Activated CD4-positive, alpha-beta T cell treated with anti-CD3 and anti-CD28 coated beads for 36 hours (primary cell): ENCODE measurements around the gene TUBB4B. TPM values are rescaled to one million over a fixed set of nuclear protein-coding genes. Genes with fewer than 3 reads are reported as not detected.
A peak's percentile ranks its signal among the peaks of the same experiment; 100 is the strongest.

Experiments
- ATAC-seq: fragments of 200-7000 bp; cut with Tn5 transposase; one replicate; pipeline ENCODE4 v1.10.0; 2021; ENCODE audit warnings: mild to moderate bottlenecking, moderate library complexity
- CTCF ChIA-PET: fragments of 350-600 bp; sonication (Branson Sonifier 250); formaldehyde crosslinking; loops from one replicate; lab custom pipeline; 2021; ENCODE audit warnings: antibody characterized with exemption; lab: Charles Lee
- POLR2A ChIA-PET: fragments of 350-600 bp; sonication (Branson Sonifier 250); formaldehyde crosslinking; loops from one replicate; lab custom pipeline; 2021; ENCODE audit warnings: antibody characterized with exemption, inconsistent platforms; lab: Charles Lee
- DNase-seq: peaks from one replicate; pipeline ENCODE4 v3.0.0-alpha.2; 2020
- H3K27ac Mint-ChIP-seq: one replicate; pipeline ENCODE4 v1.8.0; 2021; ENCODE audit warnings: mixed read lengths
- H3K27me3 Mint-ChIP-seq: one replicate; pipeline ENCODE4 v1.8.0; 2021; ENCODE audit warnings: mixed read lengths
- H3K36me3 Mint-ChIP-seq: one replicate; pipeline ENCODE4 v1.8.0; 2021; ENCODE audit warnings: low read depth, mixed read lengths
- H3K4me1 Mint-ChIP-seq: one replicate; pipeline ENCODE4 v1.8.0; 2021; ENCODE audit warnings: mixed read lengths
- H3K4me3 Mint-ChIP-seq: one replicate; pipeline ENCODE4 v1.8.0; 2021; ENCODE audit warnings: mild to moderate bottlenecking, moderate library complexity, mixed read lengths
- H3K9me3 Mint-ChIP-seq: one replicate; pipeline ENCODE4 v1.8.0; 2021; ENCODE audit warnings: low read depth, mixed read lengths
- intact Hi-C, 2 experiments: fragments of 100-400 bp; cut with DNase I in 1 of 2; cut with micrococcal nuclease in 1 of 2; formaldehyde crosslinking; loops; one replicate each; pipeline versions ENCODE4 v1.14.2 to v1.15.1; 2022 to 2024; cut with DNase I, micrococcal nuclease
- total RNA-seq, 2 experiments: library from RNA; stranded (reverse); gene quantifications; one replicate each; pipeline ENCODE4 v1.2.3, GENCODE V29; 2021

Gene TUBB4B
- total RNA-seq, 2 experiments from 2014 or later: 264 to 278 TPM

GRCh38 chr9:137221095-137221505 is 20.0 kb upstream of the TUBB4B start:
- intact Hi-C loops: loop anchor here in 1 of 2 experiments (5.0 to 10.0 kb wide), 3 partner anchors 34 to 436 kb away; partner anchors contain the start of genes ANAPC2, NPDC1 and SSNA1
- Mint-ChIP-seq H3K27me3 (no peaks in the 10 kb centered on the region), H3K4me1 (peaks cover 5% of the 10 kb centered on the region), H3K27ac (no peak overlapping the region), H3K9me3 (no peaks in the 10 kb centered on the region), H3K36me3 (no peaks in the 10 kb centered on the region), H3K4me3 (no peak overlapping the region)
- CTCF ChIA-PET: no interaction called here
- POLR2A ChIA-PET: no interaction called here
- DNase-seq (no peak), ATAC-seq (no peak)

DNA sequence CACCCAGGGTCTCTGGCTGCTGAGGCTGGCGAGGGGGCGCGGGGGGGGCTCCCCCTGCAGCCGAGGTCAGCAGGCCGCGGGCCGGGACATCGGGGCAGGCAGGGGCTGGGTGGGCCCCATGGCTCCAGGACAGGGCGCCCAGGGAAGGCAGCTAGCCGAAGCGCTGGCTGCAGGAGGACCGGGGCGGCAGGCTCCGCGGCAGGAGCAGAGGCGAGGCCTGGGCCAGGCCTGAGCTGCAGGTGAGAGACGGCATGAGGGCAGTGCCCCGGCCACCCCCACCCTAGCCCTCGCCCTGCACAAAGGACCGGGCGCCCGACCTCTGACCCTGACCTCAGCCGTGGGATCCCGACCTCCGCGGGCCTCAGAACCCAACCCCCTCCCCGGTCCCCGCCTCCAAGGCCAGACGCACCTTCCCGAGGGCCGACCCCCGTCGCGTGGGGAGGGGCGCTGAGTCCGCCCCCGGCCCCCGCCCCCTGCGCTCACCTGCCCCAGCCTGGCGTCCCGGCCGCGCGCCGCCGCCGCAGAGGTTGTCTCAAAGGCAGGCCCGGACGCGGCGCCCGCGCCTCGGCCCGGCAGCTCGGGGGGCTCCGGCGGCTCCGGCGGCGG is 19.5 kb upstream of the TUBB4B start:
- ChIA-PET CTCF (no interaction called here), POLR2A (interaction anchor here (0.7 kb wide), 1 partner anchor 12 kb away, joined by 3 read pairs; no protein-coding TSS in a partner anchor)
- no peaks in the 10 kb centered on the region for H3K36me3 Mint-ChIP-seq
- H3K9me3 Mint-ChIP-seq: no peaks in the 10 kb centered on the region
- ATAC-seq (no peak), DNase-seq (peak; percentile 45)
- peak overlapping the region; percentile 21 for H3K4me3 Mint-ChIP-seq
- no peaks in the 10 kb centered on the region for H3K27me3 Mint-ChIP-seq
- intact Hi-C loops: loop anchor here (2.0 to 10.0 kb wide), 4 partner anchors 34 to 437 kb away; partner anchors contain the start of genes ABCA2 (in 1 of the 2), ANAPC2 (in 1 of the 2), NPDC1 (in 1 of the 2) and SSNA1 (in 1 of the 2)
- peaks cover 5% of the 10 kb centered on the region for H3K4me1 Mint-ChIP-seq
- H3K27ac Mint-ChIP-seq: no peak overlapping the region

GRCh38 chr9:137222190-137223077 is 18.7 kb upstream of the TUBB4B start, which contains the start of gene RNF208:
TSS of gene RNF208 (minus strand) at chr9:137222240. CDS start at chr9:137221212, 1,028 bp downstream.
- POLR2A ChIA-PET: interaction anchor here (0.7 to 1.8 kb wide), 5 partner anchors 13 to 93 kb away, joined by 3 to 10 read pairs (median 4); partner anchors contain the start of gene TUBB4B
- H3K4me3 Mint-ChIP-seq: peak within 1 kb of the TSS; percentile 80
- ATAC-seq: no peak
- intact Hi-C loops: loop anchor here (1.0 to 10.0 kb wide), 24 partner anchors 14 to 438 kb away; partner anchors contain the start of genes ANAPC2 (in 2 of the 2), SSNA1 (in 2 of the 2), TPRN (in 2 of the 2) and ABCA2 (in 1 of the 2)
- CTCF ChIA-PET: interaction anchor here (0.6 to 3.9 kb wide), 9 partner anchors 14 to 127 kb away, joined by 3 to 23 read pairs (median 3); partner anchors contain the start of genes NDOR1 and TMEM203
- peak; percentile 47 for DNase-seq
- no peaks in the 10 kb centered on the region for H3K9me3 Mint-ChIP-seq
- H3K36me3 Mint-ChIP-seq: no peaks in the 10 kb centered on the region
- H3K4me1 Mint-ChIP-seq: peaks cover 5% of the 10 kb centered on the region
- no peaks in the 10 kb centered on the region for H3K27me3 Mint-ChIP-seq
- peak within 1 kb of the TSS; percentile 83 for H3K27ac Mint-ChIP-seq

DNA sequence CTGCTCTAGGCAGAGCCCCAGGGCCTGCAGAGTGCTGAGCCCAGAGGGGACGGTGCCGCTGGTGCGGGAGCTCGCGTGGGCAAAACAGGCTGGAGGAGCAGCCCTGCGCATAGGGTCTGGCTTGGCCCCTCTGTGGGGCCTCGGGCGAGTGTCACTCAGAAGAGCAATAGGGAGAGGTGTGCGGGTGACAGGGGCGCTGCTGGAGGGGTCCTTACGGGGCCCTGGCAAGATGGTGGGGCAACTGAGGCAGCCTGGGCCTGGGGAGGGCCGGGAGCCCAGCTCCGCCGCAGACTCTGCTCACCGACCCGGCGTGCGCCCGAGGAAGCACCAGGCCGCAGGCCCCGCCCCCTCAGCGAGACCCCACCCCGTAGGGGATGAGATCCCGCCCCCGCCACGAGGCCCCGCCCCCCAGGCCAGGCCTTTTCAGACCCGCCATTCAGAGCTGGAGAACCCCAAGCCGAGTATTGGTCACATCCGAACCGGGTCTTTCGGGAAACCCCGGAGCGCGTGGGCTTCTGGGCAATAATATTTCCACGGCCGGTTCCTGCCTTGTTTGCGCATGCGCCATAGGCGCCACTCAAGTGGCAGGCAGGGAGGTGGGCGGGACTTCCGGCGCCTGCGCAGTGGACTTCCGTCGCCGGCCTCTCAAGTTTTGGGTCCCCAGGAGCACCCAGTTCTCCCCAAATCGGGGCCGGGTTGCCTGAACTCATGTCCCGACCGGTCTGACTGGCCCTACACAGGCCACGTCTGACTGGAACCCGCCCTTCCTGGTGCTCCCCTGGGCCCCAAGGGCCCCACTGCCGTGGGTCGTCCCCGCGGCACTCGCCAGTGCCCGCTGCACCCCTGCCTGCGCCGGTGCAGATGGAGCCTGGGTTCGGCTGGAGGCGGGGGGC is 17.8 kb upstream of the TUBB4B start:
- H3K4me3 Mint-ChIP-seq: peak overlapping the region; percentile 80

DNA sequence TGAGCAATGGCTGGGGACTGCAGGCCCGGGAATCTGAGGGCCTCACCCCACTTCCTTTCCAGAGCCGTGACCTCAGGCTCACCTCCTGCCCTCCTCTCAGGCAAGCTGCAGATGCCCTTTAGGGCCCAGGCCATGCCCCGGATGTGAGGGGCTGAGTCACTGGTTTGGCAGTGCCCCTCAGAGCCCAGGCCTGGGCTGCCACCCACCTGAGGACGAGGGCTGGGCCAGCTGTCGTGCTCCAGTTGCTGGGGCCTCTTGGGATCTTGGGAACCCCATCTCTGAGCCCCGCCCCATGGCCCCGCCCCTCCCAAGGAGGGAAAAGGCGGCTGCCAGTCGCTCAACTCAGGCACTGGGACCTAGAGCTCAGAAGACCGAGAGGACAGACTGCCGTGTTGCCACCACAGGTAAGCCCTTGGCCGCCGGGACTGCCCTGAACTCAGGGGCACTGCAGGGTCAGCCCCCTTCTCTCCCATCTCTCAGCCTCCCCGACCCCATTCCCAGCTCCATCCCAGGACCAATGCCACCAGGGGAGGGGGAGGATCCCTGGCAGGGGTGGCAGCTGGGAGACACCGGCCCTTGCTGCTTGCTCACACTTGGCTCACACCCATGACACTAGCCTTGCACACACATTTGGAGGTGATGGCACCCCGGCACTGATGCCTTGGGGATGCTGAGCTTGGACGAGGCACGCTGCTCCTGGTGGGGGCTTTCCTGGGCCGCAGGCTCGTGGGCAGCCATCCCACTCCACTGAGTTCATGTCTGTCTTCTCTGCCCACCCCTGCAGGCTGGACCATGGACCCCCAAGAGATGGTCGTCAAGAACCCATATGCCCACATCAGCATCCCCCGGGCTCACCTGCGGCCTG is 16.0 kb upstream of the TUBB4B start, which contains the start of gene CYSRT1:
TSS of gene CYSRT1 (plus strand) at position 345 of the 865 bp plus-strand sequence. CDS start at position 793, 448 bp downstream.
- Mint-ChIP-seq H3K9me3 (no peaks in the 10 kb centered on the region), H3K36me3 (no peaks in the 10 kb centered on the region), H3K4me1 (peaks cover 8% of the 10 kb centered on the region), H3K4me3 (peak within 1 kb of the TSS; percentile 80), H3K27ac (peak within 1 kb of the TSS; percentile 19), H3K27me3 (peaks cover 2% of the 10 kb centered on the region)
- intact Hi-C loops: loop anchor here in 1 of 2 experiments (5.0 to 10.0 kb wide), 3 partner anchors 38 to 440 kb away; partner anchors contain the start of genes ANAPC2, NPDC1 and SSNA1
- ATAC-seq (peak; percentile 6), DNase-seq (peak; percentile 67)
- ChIA-PET POLR2A (no interaction called here), CTCF (interaction anchor here (0.7 to 3.9 kb wide), 6 partner anchors 12 to 134 kb away, joined by 3 to 23 read pairs (median 7); partner anchors contain the start of genes NDOR1 and TMEM203)

More for the DNA sequence above, 17.8 kb upstream of the TUBB4B start:
- DNase-seq: peak; percentile 99
- intact Hi-C loops: loop anchor here (1.0 to 10.0 kb wide), 24 partner anchors 13 to 439 kb away; partner anchors contain the start of genes ANAPC2 (in 2 of the 2), SSNA1 (in 2 of the 2), TPRN (in 2 of the 2) and ABCA2 (in 1 of the 2)
- H3K27ac Mint-ChIP-seq: peak overlapping the region; percentile 83
- ChIA-PET POLR2A (interaction anchor here (1.0 to 1.8 kb wide), 4 partner anchors 16 to 94 kb away, joined by 3 to 10 read pairs (median 4); partner anchors contain the start of gene TUBB4B), CTCF (interaction anchor here (0.6 to 3.9 kb wide), 11 partner anchors 13 to 127 kb away, joined by 3 to 23 read pairs (median 3); partner anchors contain the start of genes NDOR1, TMEM203 and TUBB4B)
- H3K4me1 Mint-ChIP-seq: peaks cover 8% of the 10 kb centered on the region
- peak; percentile 90 for ATAC-seq
- H3K9me3 Mint-ChIP-seq: no peaks in the 10 kb centered on the region
- peaks cover 2% of the 10 kb centered on the region for H3K27me3 Mint-ChIP-seq
- no peaks in the 10 kb centered on the region for H3K36me3 Mint-ChIP-seq

DNA sequence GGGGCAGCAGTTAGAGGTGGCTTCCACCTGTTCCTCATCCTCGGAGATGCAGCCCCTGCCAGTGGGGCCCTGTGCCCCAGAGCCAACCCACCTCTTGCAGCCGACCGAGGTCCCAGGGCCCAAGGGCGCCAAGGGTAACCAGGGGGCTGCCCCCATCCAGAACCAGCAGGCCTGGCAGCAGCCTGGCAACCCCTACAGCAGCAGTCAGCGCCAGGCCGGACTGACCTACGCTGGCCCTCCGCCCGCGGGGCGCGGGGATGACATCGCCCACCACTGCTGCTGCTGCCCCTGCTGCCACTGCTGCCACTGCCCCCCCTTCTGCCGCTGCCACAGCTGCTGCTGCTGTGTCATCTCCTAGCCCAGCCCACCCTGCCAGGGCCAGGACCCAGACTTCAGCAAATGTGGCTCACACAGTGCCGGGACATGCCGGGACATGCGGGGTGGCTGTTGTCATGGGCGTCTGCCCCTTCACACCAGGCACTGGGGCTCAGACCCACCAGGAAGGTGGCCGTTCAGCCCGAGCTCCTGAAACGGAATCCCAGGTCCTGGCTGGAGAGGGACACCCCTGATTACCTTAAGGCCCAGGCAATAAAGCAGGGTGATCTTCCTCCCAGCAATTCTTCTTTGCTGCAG is 15.3 kb upstream of the TUBB4B start:
- ATAC-seq (no peak), DNase-seq (no peak)
- Mint-ChIP-seq H3K36me3 (no peaks in the 10 kb centered on the region), H3K27me3 (peaks cover 2% of the 10 kb centered on the region), H3K9me3 (no peaks in the 10 kb centered on the region), H3K4me3 (no peak overlapping the region), H3K27ac (no peak overlapping the region), H3K4me1 (peaks cover 8% of the 10 kb centered on the region)
- POLR2A ChIA-PET: no interaction called here
- intact Hi-C loops: loop anchor here in 1 of 2 experiments (10.0 kb wide), 2 partner anchors 181 to 441 kb away; partner anchors contain the start of gene NPDC1
- CTCF ChIA-PET: interaction anchor here (0.7 to 3.9 kb wide), 7 partner anchors 11 to 135 kb away, joined by 3 to 23 read pairs (median 12); partner anchors contain the start of genes NDOR1 and TMEM203

GRCh38 chr9:137226338-137227053 is 14.6 kb upstream of the TUBB4B start:
- ChIA-PET CTCF (interaction anchor here (0.5 to 2.9 kb wide), 10 partner anchors 10 to 107 kb away, joined by 3 to 13 read pairs (median 6); partner anchors contain the start of genes NDOR1, TMEM203 and TPRN), POLR2A (no interaction called here)
- intact Hi-C loops: loop anchor here (1.0 to 10.0 kb wide), 3 partner anchors 108 to 442 kb away; partner anchors contain the start of gene NPDC1 (in 1 of the 2)
- Mint-ChIP-seq H3K36me3 (no peaks in the 10 kb centered on the region), H3K4me1 (peaks cover 8% of the 10 kb centered on the region), H3K27ac (no peak overlapping the region), H3K27me3 (peaks cover 2% of the 10 kb centered on the region), H3K4me3 (no peak overlapping the region), H3K9me3 (no peaks in the 10 kb centered on the region)
- ATAC-seq (no peak), DNase-seq (no peak)

GRCh38 chr9:137227054-137227852 is 13.8 kb upstream of the TUBB4B start, which contains the start of gene RNF224:
TSS of gene RNF224 (plus strand) at chr9:137227502. CDS start at chr9:137228336, 834 bp downstream.
- peak; percentile 90 for DNase-seq
- Mint-ChIP-seq H3K4me1 (peaks cover 8% of the 10 kb centered on the region), H3K4me3 (no peak within 1 kb of the TSS), H3K36me3 (no peaks in the 10 kb centered on the region), H3K27ac (no peak within 1 kb of the TSS), H3K27me3 (peaks cover 2% of the 10 kb centered on the region), H3K9me3 (no peaks in the 10 kb centered on the region)
- CTCF ChIA-PET: interaction anchor here (0.5 to 2.9 kb wide), 14 partner anchors 9 to 181 kb away, joined by 3 to 13 read pairs (median 4); partner anchors contain the start of genes NDOR1, NPDC1, TMEM203 and TPRN
- intact Hi-C loops: loop anchor here (1.0 to 10.0 kb wide), 3 partner anchors 109 to 442 kb away; partner anchors contain the start of gene NPDC1 (in 1 of the 2)
- POLR2A ChIA-PET: interaction anchor here (1.0 kb wide), 1 partner anchor 13 kb away, joined by 6 read pairs; the partner anchor contains the start of gene TUBB4B
- peak; percentile 38 for ATAC-seq
